SK-N-MC (cell line): ENCODE measurements around the gene SPATA3.

Source experiments
- EZH2 ChIP-seq: fragments of 200-600 bp; sonication (generic); IDR thresholded peaks from one replicate; pipeline ENCODE4 v1.6.1; 2017; ENCODE audit warnings: antibody characterized with exemption
- FOXP2 ChIP-seq: optimal IDR thresholded peaks from 2 replicates; pipeline ENCODE3; 2011; ENCODE audit warnings: mild to moderate bottlenecking, moderate library complexity; ENCODE audit not compliant: insufficient read depth; ENCODE audit errors: extremely low read length, control extremely low read depth
- POLR2AphosphoS5 ChIP-seq: IDR thresholded peaks from 2 replicates; pipeline ENCODE4 v1.6.1; 2012; ENCODE audit warnings: mild to moderate bottlenecking, low read depth, low read length, borderline replicate concordance

DNA sequence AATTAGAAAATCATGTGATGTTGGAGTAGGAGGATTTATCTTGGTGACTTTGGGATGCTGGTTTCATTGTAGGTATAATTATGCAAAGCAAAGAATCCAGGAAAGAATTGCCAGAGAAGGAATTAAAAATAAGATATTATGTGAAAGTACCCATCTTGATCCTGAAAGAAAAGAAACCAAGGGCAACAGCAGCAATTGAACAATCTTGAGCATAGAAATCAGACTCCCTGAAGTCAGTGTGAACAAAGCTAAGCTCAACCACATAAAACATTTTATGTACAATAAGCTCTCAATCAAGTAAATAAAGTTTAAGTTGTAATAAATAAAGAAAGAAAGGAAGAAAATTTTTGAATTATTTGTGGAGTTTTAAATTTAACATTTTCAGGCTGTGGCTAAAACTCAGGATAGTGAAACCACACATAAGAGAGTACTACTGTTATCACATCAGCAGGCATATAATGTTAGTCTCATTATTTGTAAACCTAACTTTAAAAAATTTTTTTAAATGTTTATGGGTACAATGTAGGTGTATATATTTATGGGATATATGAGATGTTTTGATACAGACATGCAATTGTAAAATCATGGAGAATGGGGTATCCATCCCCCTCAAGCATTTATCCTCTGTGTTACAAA lies 38.0 kb upstream of the SPATA3 start:
- no peak for TF ChIP-seq EZH2
- no peak for TF ChIP-seq POLR2AphosphoS5
- no peak for TF ChIP-seq FOXP2
